NK-92 (cell line): Measurements from ENCODE around the gene PKD1L1.

Experiments
- DNase-seq: peaks from one replicate; lab custom pipeline; 2025; ENCODE audit not compliant: unreplicated experiment; lab: John Stamatoyannopoulos, UW

PKD1L1 gene

GRCh38 chr7:47877336-47877735 is 70.9 kb downstream of the PKD1L1 start:
- DNase-seq = no peak

- no peak for DNase-seq
These were observed 72.1 kb downstream of the PKD1L1 start for GRCh38 chr7:47875998-47876744.

GRCh38 chr7:47875406-47875805 is 72.9 kb downstream of the PKD1L1 start:
- DNase-seq = no peak

GRCh38 chr7:47873762-47874161 is 74.5 kb downstream of the PKD1L1 start:
- DNase-seq = no peak

- DNase-seq = no peak
These were observed 81.0 kb downstream of the PKD1L1 start for GRCh38 chr7:47867286-47867685.

- DNase-seq = no peak
These were observed 82.1 kb downstream of the PKD1L1 start for GRCh38 chr7:47866120-47866519.

- DNase-seq = no peak
These were observed 95.7 kb downstream of the PKD1L1 start for GRCh38 chr7:47852330-47853245.

GRCh38 chr7:47847207-47847606 is 101.1 kb downstream of the PKD1L1 start:
- no peak for DNase-seq

GRCh38 chr7:47846138-47846836 is 102.0 kb downstream of the PKD1L1 start:
- no peak for DNase-seq

GRCh38 chr7:47844311-47844710 is 104.0 kb downstream of the PKD1L1 start:
- no peak for DNase-seq

GRCh38 chr7:47843291-47843690 is 105.0 kb downstream of the PKD1L1 start:
- DNase-seq = no peak

- no peak for DNase-seq
These were observed 108.9 kb downstream of the PKD1L1 start for GRCh38 chr7:47839381-47839780.

- no peak for DNase-seq
These were observed 110.4 kb downstream of the PKD1L1 start for GRCh38 chr7:47837826-47838225.

GRCh38 chr7:47836503-47837202 is 111.6 kb downstream of the PKD1L1 start:
- no peak for DNase-seq

GRCh38 chr7:47836080-47836479 is 112.2 kb downstream of the PKD1L1 start:
- no peak for DNase-seq

GRCh38 chr7:47833211-47833610 is 115.1 kb downstream of the PKD1L1 start:
- DNase-seq = no peak

GRCh38 chr7:47832105-47832715 is 116.1 kb downstream of the PKD1L1 start:
- no peak for DNase-seq

- no peak for DNase-seq
These were observed 118.3 kb downstream of the PKD1L1 start for GRCh38 chr7:47830015-47830414.

- DNase-seq = no peak
These were observed 120.4 kb downstream of the PKD1L1 start for GRCh38 chr7:47827871-47828270.

- DNase-seq = no peak
These were observed 120.9 kb downstream of the PKD1L1 start for GRCh38 chr7:47827351-47827756.
